Keratinocyte (primary cell): Measurements from ENCODE around the gene TREML1.

Source experiments
- CTCF ChIP-seq, 3 experiments: IDR thresholded peaks in 1 of 3; conservative IDR thresholded peaks in 1 of 3; optimal IDR thresholded peaks in 1 of 3; 2 replicates in 2 of 3; 3 replicates in 1 of 3; pipeline versions ENCODE3 to v1.5.1; 2011; ENCODE audit warnings: low read length in 3 of 3, mild to moderate bottlenecking in 3 of 3, moderate library complexity in 2 of 3, control low read depth in 1 of 3, inconsistent platforms in 1 of 3; ENCODE audit not compliant: insufficient read depth in 2 of 3; ENCODE audit errors: extremely low read depth in 1 of 3
- EZH2 ChIP-seq: IDR thresholded peaks from one replicate; pipeline ENCODE4 v1.6.1; 2012; ENCODE audit warnings: inconsistent platforms, mild to moderate bottlenecking, low read length, moderate library complexity

- TF ChIP-seq CTCF (optimal IDR thresholded peaks at IDR 0.05 in 1 of 3, IDR thresholded peaks at IDR 0.05 in 1 of 3, conservative IDR thresholded peaks at IDR 0.05 in 1 of 3; ENCODE audit: extremely low read depth in 1 of 3, insufficient read depth in 2 of 3, low read length in 3 of 3) = no peak
- no peak for TF ChIP-seq EZH2
Measured at GRCh38 chr6:41122918-41123317, 31.2 kb downstream of the TREML1 start.
